ENCODE measurements around the gene UXT. TPM values are rescaled to one million over a fixed set of nuclear protein-coding genes. Genes with fewer than 3 reads are reported as not detected.

Gene UXT
- total RNA-seq, 2 donors from 2014 or later: 41.9 to 56.6 TPM

GRCh38 chrX:47659421-47659726, 394 bp upstream of the UXT start:
- Histone ChIP-seq H3K4me1 (no peaks in the 10 kb centered on the region), H3K27ac (peak overlapping the region; percentile 77 to 99 (median 94)), H3K4me3 (no peak overlapping the region), H3K9me3 (no peaks in the 10 kb centered on the region), H3K27me3 (no peaks in the 10 kb centered on the region), H3K36me3 (replicated peaks in 1 of 2; ENCODE audit: insufficient read depth in 1 of 2, low read depth in 2 of 2) (peaks cover 0 to 3% of the 10 kb centered on the region in 2 donors)
- no peak for ATAC-seq
- DNase-seq: no peak
- intact Hi-C loops (cut with DNase I): no loop called here
- 8 to 21% methylated on average over 8 of the region's 8 CpGs for WGBS, 2 donors
- TF ChIP-seq CTCF (IDR thresholded peaks at IDR 0.05): peak in 1 of 7 experiments; percentile 0
- no peak for TF ChIP-seq POLR2A (IDR thresholded peaks at IDR 0.05)

DNA sequence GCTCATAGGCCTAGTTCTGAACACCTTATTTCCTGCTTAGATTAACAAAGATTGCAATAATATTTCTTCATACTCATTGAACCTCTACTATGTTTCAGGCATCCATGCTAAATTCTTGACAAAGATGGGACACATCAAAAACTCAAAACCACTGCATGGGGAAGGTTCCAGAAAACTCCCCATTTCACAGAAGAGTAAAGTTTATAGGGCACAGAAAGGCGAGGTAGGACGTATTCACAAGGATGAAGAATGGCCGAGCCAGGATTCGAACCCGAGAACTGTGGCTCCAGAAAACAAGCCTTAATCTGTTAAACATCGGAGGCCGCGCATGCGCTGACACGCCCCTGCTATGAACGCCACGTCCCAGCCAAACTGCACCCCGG, 688 bp downstream of the UXT start:
- DNase-seq (no peak), ATAC-seq (no peak)
- peaks cover 0 to 3% of the 10 kb centered on the region in 2 donors for H3K36me3 ChIP-seq (replicated peaks in 1 of 2; ENCODE audit: insufficient read depth in 1 of 2, low read depth in 2 of 2)
- peak overlapping the region; percentile 77 to 99 (median 94) for H3K27ac ChIP-seq
- H3K27me3 ChIP-seq: no peaks in the 10 kb centered on the region
- no peaks in the 10 kb centered on the region for H3K9me3 ChIP-seq
- peak overlapping the region in 1 of 2 donors; percentile 9 for H3K4me3 ChIP-seq
- intact Hi-C loops (cut with DNase I): no loop called here
- WGBS, 2 donors: 0% methylated on average over 12 of the region's 13 CpGs; no CpG with 5 or more reads in 1 of the 2 donors
- TF ChIP-seq CTCF (IDR thresholded peaks at IDR 0.05) (no peak), POLR2A (IDR thresholded peaks at IDR 0.05) (no peak)
- H3K4me1 ChIP-seq: no peaks in the 10 kb centered on the region

- no peaks in the 10 kb centered on the region for H3K36me3 ChIP-seq (replicated peaks in 1 of 2; ENCODE audit: insufficient read depth in 1 of 2, low read depth in 2 of 2)
- H3K4me1 ChIP-seq: peaks cover 20% of the 10 kb centered on the region
- DNase-seq (no peak), ATAC-seq (peak; percentile 13)
- WGBS, 2 donors: 13 to 23% methylated on average over 7 to 18 of the region's 19 CpGs
- H3K27me3 ChIP-seq: no peaks in the 10 kb centered on the region
- peak overlapping the region; percentile 57 to 89 (median 76) for H3K27ac ChIP-seq
- intact Hi-C loops (cut with DNase I): no loop called here
- no peaks in the 10 kb centered on the region for H3K9me3 ChIP-seq
- TF ChIP-seq POLR2A (IDR thresholded peaks at IDR 0.05): peak in 1 of 3 donors; percentile 11
- TF ChIP-seq CTCF (IDR thresholded peaks at IDR 0.05): no peak
- peak overlapping the region in 1 of 2 donors; percentile 21 for H3K4me3 ChIP-seq
These were observed 7.7 kb downstream of the UXT start for GRCh38 chrX:47651043-47651905.

GRCh38 chrX:47650164-47651042, 8.6 kb downstream of the UXT start, which contains the start of gene ELK1:
TSS of gene ELK1 (minus strand) at chrX:47650563. CDS start at chrX:47641441, 9,122 bp downstream.
- WGBS, 2 donors: 1 to 3% methylated on average over 6 to 43 of the region's 65 CpGs
- DNase-seq (peak; percentile 92 to 97 (median 94)), ATAC-seq (peak; percentile 96)
- Histone ChIP-seq H3K4me3 (peak within 1 kb of the TSS; percentile 21 to 39), H3K27ac (peak within 1 kb of the TSS; percentile 57 to 89 (median 76)), H3K4me1 (peaks cover 20% of the 10 kb centered on the region), H3K9me3 (no peaks in the 10 kb centered on the region), H3K27me3 (no peaks in the 10 kb centered on the region), H3K36me3 (replicated peaks in 1 of 2; ENCODE audit: insufficient read depth in 1 of 2, low read depth in 2 of 2) (no peaks in the 10 kb centered on the region)
- intact Hi-C loops (cut with DNase I): no loop called here
- TF ChIP-seq CTCF (IDR thresholded peaks at IDR 0.05) (no peak), POLR2A (IDR thresholded peaks at IDR 0.05) (peak; percentile 50 to 66 (median 63))
